ENCODE data around the gene GALNT2. TPM values are rescaled to one million over a fixed set of nuclear protein-coding genes. Genes with fewer than 3 reads are reported as not detected.

GALNT2 gene
- total RNA-seq, 1 experiment from 2014 or later = 152 TPM

DNA sequence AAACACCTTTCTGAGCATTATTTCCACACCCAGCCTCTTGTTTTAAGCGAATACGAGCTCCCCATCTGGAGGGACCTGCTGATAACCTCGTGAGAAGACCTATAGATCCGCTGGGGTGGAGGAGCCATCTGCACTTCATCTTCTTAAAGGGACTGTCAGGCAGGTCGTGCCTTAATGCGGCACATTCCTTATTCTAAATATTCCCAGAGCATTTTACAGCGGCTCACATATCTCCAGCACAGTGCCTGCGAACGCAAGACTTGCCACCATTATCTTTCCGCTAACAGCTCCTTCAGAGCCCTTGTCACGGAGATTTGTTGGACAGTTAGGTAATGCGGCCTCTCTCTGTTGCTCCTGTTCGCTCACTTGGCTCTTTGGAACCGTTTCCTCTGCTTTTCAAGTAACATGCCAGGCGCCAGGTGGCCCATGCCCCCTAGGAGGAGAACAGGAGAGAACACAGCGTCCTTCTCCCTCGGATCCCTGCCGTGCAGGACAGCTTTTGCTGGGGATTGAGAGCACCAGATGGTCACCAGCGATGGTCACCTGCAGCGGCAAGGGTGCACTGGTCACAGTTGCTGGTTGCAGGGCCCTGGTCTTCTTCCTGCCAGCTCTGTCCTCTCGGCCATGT is 196.6 kb downstream of the GALNT2 start:
- intact Hi-C loops (cut with micrococcal nuclease; ENCODE audit: unreplicated experiment) (no loop called here), in situ Hi-C loops (cut with HindIII; ENCODE audit: low pct_unique_long_range_greater_than_20kb, low sequenced_read_pairs) (no loop called here)
- no peak overlapping the region for H3K27ac ChIP-seq (ENCODE audit: low read length)
- TF ChIP-seq POLR2AphosphoS5 (IDR thresholded peaks at IDR 0.05; ENCODE audit: low read depth, low read length) (no peak), TCF7L2 (IDR thresholded peaks at IDR 0.05; ENCODE audit: low read depth, low read length) (no peak), SIN3A (IDR thresholded peaks at IDR 0.05; ENCODE audit: borderline replicate concordance, insufficient read depth, low read depth, low read length) (no peak)
- TF ChIP-seq, protein P1, sequence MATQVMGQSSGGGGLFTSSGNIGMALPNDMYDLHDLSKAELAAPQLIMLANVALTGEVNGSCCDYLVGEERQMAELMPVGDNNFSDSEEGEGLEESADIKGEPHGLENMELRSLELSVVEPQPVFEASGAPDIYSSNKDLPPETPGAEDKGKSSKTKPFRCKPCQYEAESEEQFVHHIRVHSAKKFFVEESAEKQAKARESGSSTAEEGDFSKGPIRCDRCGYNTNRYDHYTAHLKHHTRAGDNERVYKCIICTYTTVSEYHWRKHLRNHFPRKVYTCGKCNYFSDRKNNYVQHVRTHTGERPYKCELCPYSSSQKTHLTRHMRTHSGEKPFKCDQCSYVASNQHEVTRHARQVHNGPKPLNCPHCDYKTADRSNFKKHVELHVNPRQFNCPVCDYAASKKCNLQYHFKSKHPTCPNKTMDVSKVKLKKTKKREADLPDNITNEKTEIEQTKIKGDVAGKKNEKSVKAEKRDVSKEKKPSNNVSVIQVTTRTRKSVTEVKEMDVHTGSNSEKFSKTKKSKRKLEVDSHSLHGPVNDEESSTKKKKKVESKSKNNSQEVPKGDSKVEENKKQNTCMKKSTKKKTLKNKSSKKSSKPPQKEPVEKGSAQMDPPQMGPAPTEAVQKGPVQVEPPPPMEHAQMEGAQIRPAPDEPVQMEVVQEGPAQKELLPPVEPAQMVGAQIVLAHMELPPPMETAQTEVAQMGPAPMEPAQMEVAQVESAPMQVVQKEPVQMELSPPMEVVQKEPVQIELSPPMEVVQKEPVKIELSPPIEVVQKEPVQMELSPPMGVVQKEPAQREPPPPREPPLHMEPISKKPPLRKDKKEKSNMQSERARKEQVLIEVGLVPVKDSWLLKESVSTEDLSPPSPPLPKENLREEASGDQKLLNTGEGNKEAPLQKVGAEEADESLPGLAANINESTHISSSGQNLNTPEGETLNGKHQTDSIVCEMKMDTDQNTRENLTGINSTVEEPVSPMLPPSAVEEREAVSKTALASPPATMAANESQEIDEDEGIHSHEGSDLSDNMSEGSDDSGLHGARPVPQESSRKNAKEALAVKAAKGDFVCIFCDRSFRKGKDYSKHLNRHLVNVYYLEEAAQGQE (IDR thresholded peaks at IDR 0.05; ENCODE audit: insufficient read depth in 1 of 2, low read depth in 2 of 2, low read length in 1 of 2) = no peak
- TF ChIP-seq, protein P2, sequence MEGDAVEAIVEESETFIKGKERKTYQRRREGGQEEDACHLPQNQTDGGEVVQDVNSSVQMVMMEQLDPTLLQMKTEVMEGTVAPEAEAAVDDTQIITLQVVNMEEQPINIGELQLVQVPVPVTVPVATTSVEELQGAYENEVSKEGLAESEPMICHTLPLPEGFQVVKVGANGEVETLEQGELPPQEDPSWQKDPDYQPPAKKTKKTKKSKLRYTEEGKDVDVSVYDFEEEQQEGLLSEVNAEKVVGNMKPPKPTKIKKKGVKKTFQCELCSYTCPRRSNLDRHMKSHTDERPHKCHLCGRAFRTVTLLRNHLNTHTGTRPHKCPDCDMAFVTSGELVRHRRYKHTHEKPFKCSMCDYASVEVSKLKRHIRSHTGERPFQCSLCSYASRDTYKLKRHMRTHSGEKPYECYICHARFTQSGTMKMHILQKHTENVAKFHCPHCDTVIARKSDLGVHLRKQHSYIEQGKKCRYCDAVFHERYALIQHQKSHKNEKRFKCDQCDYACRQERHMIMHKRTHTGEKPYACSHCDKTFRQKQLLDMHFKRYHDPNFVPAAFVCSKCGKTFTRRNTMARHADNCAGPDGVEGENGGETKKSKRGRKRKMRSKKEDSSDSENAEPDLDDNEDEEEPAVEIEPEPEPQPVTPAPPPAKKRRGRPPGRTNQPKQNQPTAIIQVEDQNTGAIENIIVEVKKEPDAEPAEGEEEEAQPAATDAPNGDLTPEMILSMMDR (IDR thresholded peaks at IDR 0.05) = no peak
- H3K36me3 ChIP-seq (ENCODE audit: control insufficient read depth, insufficient read depth, low read length) = peaks cover 2% of the 10 kb centered on the region; the same call in 1 of the 2 replicates
- H3K9me3 ChIP-seq (ENCODE audit: control insufficient read depth, insufficient read depth, low read depth, low read length) = no peaks in the 10 kb centered on the region
- DNase-seq (ENCODE audit: low read depth, low spot score) = no peak
- H3K4me1 ChIP-seq (ENCODE audit: control insufficient read depth, insufficient read depth, low read length) = no peaks in the 10 kb centered on the region
- H3K4me3 ChIP-seq (ENCODE audit: low read depth in 2 of 2, low read length in 2 of 2) = no peak overlapping the region
- no TSS peak for BruUV-seq (replicated peaks)
- POLR2A ChIA-PET = no interaction called here
- no peak for ATAC-seq
- CTCF ChIA-PET = no interaction called here
- no peaks in the 10 kb centered on the region for H3K27me3 ChIP-seq (ENCODE audit: control insufficient read depth, insufficient read depth, low read length)

DNA sequence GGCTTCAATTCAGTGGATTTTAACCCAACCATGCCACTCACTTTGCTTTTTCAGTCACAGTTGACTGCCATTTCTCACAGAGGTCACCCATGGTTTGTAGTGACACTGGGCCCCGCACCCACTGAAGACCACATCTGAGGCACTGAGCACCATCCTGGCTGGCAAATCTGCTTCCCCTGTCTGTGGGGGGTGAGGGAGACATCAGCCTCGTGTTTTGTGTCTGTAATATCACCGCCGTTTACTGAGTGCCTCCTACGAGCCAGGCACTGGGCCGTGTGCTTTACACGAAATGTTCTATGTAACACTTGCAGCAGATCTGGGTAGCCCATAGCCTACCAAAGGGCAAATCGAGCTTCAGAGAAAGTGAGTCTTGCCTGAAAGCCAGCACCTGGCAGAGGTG is 197.3 kb downstream of the GALNT2 start:
- Histone ChIP-seq H3K27me3 (ENCODE audit: control insufficient read depth, insufficient read depth, low read length) (no peaks in the 10 kb centered on the region), H3K27ac (ENCODE audit: low read length) (no peak overlapping the region), H3K9me3 (ENCODE audit: control insufficient read depth, insufficient read depth, low read depth, low read length) (no peaks in the 10 kb centered on the region), H3K36me3 (ENCODE audit: control insufficient read depth, insufficient read depth, low read length) (0 out of 2 replicates have a peak, but pooled peaks cover 2% of the 10 kb centered on the region), H3K4me1 (ENCODE audit: control insufficient read depth, insufficient read depth, low read length) (no peaks in the 10 kb centered on the region), H3K4me3 (ENCODE audit: low read depth in 2 of 2, low read length in 2 of 2) (no peak overlapping the region)
- BruUV-seq (replicated peaks) = no TSS peak
- no peak for ATAC-seq
- no peak for DNase-seq (ENCODE audit: low read depth, low spot score)
- ChIA-PET CTCF (no interaction called here), POLR2A (interaction anchor here (0.6 kb wide), 1 partner anchor 679 kb away, joined by 8 read pairs; no protein-coding TSS in a partner anchor)
- TF ChIP-seq, protein P1 (IDR thresholded peaks at IDR 0.05; ENCODE audit: insufficient read depth in 1 of 2, low read depth in 2 of 2, low read length in 1 of 2) = no peak
- TF ChIP-seq, protein P2 (IDR thresholded peaks at IDR 0.05) = no peak
- TF ChIP-seq SIN3A (IDR thresholded peaks at IDR 0.05; ENCODE audit: borderline replicate concordance, insufficient read depth, low read depth, low read length) = no peak
- TF ChIP-seq TCF7L2 (IDR thresholded peaks at IDR 0.05; ENCODE audit: low read depth, low read length) = no peak
- no peak for TF ChIP-seq POLR2AphosphoS5 (IDR thresholded peaks at IDR 0.05; ENCODE audit: low read depth, low read length)
- intact Hi-C loops (cut with micrococcal nuclease; ENCODE audit: unreplicated experiment) (no loop called here), in situ Hi-C loops (cut with HindIII; ENCODE audit: low pct_unique_long_range_greater_than_20kb, low sequenced_read_pairs) (no loop called here)
